HG03469 (cell line): ENCODE measurements around the gene EHD3.
A peak's percentile ranks its signal among the peaks of the same experiment; 100 is the strongest.

Source experiments
- ATAC-seq: cut with Tn5 transposase; IDR thresholded peaks from one replicate; pipeline ENCODE4 v1.9.1; 2021; ENCODE audit warnings: mild to moderate bottlenecking, moderate library complexity, moderate number of reproducible peaks; ENCODE audit not compliant: unreplicated experiment

EHD3 gene

DNA sequence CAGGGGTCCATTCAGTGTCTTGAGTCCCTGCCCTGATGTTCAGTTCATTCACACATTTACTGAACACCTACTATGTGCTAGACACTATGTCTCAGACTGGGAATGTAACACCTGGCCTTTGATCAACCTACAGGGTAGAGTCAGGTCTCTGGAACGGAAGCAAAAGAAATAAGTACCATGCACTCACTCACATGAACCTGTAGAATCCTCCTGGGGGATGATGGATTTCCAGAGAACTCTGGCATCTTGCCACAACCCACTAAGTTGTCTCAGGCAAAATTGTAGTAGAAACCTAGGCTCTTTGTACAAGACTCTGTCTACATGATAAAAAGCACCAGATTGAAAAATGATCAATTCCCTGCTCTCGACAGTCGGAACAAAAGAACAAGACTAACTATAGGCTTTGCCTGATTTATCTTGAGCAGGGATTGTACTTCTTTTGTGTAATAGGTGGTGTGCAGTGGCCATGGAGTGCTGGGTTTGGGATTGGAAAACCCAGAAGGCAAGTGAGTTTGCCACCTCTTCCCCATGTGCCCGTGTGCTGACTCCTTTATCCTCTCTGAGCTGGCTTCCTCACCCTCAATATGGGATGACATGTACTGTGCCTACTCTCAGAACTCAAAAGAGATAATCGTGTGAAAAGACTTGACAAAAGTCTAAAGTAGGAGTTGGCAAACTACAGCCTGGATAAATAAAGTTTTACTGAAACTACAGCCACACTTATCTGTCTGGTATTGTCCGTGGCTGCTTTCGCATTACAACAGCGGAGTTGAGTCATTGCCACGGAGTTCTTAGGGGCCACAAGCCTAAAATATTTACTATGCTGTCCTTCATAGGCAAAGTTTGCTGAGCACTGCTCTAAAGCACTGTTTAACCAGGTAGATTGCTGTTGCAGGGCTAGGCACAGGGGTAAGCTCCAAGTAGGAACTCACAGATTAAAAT, 21.0 kb upstream of the EHD3 start:
- ATAC-seq = no peak

GRCh38 chr2:31213601-31214443, 20.1 kb upstream of the EHD3 start:
- ATAC-seq = no peak

DNA sequence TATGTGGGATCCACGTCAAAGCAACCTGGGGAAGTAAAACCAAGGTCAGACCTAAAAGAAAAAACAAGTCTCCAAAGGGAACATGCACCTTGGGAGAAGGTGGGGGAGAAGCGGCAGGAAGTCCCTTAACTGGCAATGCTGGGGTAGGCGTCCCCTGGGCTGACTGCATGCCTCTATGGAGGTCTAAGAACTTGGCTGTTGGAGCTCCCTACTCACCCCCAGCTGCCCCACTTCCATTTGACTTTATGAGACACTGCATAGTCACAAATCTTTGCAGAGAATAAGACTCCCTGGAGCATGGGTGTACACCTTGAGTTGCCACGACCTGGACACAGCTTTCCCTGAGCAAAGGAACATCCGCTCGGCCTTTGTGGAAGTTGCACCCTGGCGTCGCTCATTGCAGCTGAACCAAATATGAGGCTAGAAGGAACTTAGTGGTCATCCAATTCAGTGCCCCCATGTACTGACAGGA, 19.5 kb upstream of the EHD3 start:
- ATAC-seq = no peak

DNA sequence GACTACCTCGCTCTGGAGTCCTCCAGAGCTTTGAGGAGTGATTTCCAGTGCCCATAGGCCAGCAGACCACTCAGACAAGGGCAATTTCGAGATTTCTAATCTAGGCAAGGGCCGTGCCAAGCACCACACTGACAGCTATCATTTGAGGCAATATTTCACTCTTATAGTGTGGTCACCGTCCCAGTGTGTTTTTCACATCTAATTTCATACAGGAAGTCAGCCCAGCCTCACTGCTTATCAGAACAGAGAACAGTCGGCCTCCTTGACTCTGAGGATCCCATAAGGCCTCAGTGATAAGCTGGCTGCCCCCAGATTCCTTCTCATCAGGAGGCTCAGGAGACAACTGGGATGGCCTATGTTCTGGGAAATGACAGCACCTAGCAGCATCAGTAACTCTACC, 17.2 kb upstream of the EHD3 start:
- no peak for ATAC-seq

DNA sequence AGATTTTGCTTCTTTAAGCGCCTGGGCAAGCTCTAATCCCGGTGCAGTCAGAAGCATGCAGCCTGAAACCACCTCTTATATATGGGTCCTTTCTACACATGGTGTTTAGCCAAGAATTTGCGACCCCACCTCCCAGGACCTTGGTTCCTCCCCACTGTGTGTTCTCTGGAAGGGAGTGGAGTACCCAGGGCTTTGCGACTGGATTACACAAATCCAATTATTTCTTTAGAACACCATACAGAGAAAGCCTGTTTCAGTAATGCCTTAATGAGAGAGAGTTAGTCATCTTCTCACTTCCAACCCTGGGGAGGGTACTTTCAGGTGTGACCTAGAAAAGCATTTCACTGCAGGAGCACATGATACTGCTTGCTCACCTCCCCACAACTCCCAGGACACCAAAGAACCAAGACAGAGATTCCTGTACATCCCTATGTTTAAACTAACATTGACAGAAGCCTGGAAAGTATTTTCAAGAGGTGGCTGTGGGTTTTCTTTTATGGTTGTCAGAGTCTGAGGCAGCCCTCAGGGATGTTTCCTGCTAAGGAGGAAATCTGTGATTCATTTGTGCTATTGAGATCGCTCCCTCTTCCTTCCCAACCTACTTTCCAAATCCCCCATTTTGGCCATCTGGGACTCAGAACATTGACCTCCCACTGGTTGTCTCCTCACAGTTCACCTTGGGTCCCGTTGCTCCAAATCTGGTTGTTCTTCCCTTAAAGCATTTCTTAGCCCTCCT, 16.3 kb upstream of the EHD3 start, which contains the start of gene CAPN14:
CAPN14 (minus strand) TSS at position 51 of the 736 bp plus-strand sequence. CDS start 12,068 bp downstream, outside the sequence.
- ATAC-seq = no peak

- ATAC-seq = peak; percentile 58
Observed at GRCh38 chr2:31219131-31219969, 14.6 kb upstream of the EHD3 start.

GRCh38 chr2:31221544-31221943, 12.4 kb upstream of the EHD3 start:
- no peak for ATAC-seq

- ATAC-seq = no peak
Observed at GRCh38 chr2:31222071-31222470, 11.9 kb upstream of the EHD3 start.

GRCh38 chr2:31223026-31223425, 10.9 kb upstream of the EHD3 start:
- no peak for ATAC-seq

DNA sequence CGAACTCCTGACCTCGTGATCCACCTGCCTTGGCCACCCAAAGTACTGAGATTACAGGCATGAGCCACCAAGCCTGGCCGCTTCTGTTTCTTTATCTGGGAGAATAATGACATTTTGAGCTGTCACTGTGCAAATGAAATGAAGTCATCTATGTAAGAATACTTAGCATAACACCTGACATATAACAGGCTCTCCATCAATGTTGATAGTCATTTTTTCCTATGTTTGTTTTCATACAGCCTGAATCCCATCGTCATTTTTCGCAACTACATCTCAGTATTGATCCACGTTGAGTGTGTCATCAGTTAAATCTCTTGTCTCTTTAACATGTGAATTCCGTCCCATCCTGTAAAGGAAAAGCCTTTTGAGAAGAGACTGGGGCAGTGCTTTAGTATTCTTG, 10.2 kb upstream of the EHD3 start:
- ATAC-seq = no peak

GRCh38 chr2:31226266-31226665, 7.7 kb upstream of the EHD3 start:
- ATAC-seq = no peak

DNA sequence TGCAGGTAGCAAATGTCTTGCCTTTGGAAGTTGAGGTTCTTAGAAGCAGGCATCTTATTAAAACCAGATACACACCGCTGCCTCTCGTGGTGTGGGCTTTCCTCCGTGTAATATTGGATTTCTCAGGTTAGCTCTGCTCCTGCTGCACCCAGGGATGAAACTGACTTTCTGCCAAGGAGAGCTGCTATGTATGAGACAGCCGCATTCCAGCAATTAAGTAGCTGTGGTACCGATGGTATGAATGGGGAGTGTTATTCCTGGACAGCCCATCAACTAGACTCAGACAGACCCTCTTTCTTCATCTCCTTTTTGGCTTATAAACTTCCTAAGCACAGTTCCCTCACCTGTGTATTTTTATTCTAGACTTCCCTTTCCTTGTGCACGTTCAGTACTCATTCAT, 6.8 kb upstream of the EHD3 start:
- ATAC-seq = no peak

GRCh38 chr2:31227711-31228125, 6.2 kb upstream of the EHD3 start:
- no peak for ATAC-seq

DNA sequence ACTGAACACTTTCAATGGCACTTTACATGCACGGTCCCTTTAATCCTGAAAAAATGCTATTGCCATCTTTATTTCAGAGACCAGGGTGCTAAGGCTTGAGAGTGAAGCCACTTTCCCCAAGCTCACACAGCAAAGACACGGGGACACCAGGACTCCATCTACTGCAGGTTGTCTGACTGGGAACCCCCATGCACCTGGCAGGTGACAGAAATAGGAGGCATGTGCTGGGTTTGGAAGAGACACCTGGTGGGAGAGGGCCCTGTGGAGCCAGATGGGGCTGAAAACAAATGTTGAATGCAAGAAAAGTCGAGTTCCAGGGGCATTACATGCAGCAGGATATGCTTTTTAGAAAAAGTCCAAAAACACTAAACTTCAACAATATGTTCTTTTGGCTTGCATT, 5.2 kb upstream of the EHD3 start:
- no peak for ATAC-seq

- ATAC-seq = no peak
Observed at GRCh38 chr2:31230751-31231150, 3.2 kb upstream of the EHD3 start.

GRCh38 chr2:31231571-31232302, 2.2 kb upstream of the EHD3 start:
- no peak for ATAC-seq

GRCh38 chr2:31232586-31232985, 1.4 kb upstream of the EHD3 start:
- ATAC-seq = no peak

GRCh38 chr2:31233231-31233630, 721 bp upstream of the EHD3 start:
- ATAC-seq = no peak
